PC-3 (cell line): ENCODE results near the gene LRRIQ4. TPM values are rescaled to one million over a fixed set of nuclear protein-coding genes. Genes with fewer than 3 reads are reported as not detected.

ENCODE experiments used
- ATAC-seq: fragments of 200-7000 bp; cut with Tn5 transposase; 2 replicates; pipeline ENCODE4 v1.9.1; 2020; ENCODE audit warnings: mild to moderate bottlenecking, moderate library complexity
- BruUV-seq: library from RNA; stranded (reverse); fragments of 400-500 nt; replicated peaks from 2 replicates; lab custom pipeline; 2021; lab: Mats Ljungman, UMichigan
- CTCF ChIA-PET: fragments of 300-600 bp; sonication (Branson Sonifier 250); formaldehyde crosslinking; loops from one replicate; lab custom pipeline; 2022; ENCODE audit warnings: antibody characterized with exemption; lab: Charles Lee
- POLR2A ChIA-PET: fragments of 300-600 bp; sonication (Branson Sonifier 250); formaldehyde crosslinking; loops from one replicate; lab custom pipeline; 2022; ENCODE audit warnings: antibody characterized with exemption; ENCODE audit not compliant: unreplicated experiment; lab: Charles Lee
- DNase-seq: peaks from one replicate; pipeline ENCODE4 v3.0.0-alpha.2; 2015
- H2AFZ ChIP-seq: fragments of 300-600 bp; sonication (generic); 2 replicates; pipeline ENCODE4 v1.6.0; 2016; ENCODE audit warnings: antibody characterized with exemption, low read length
- H3F3A ChIP-seq: fragments of 300-600 bp; sonication (generic); one replicate; pipeline ENCODE4 v1.6.0; 2017; ENCODE audit warnings: antibody characterized with exemption, low read length, control low read depth, mild to moderate bottlenecking; ENCODE audit not compliant: unreplicated experiment
- H3K27ac ChIP-seq: fragments of 300-600 bp; sonication (generic); 2 replicates; pipeline ENCODE4 v1.5.1; 2016; ENCODE audit warnings: mild to moderate bottlenecking, low read length
- H3K27me3 ChIP-seq: fragments of 300-600 bp; sonication (generic); 2 replicates; pipeline ENCODE4 v1.6.1; 2016; ENCODE audit warnings: low read length, mixed read lengths
- H3K36me3 ChIP-seq: fragments of 300-600 bp; sonication (generic); 2 replicates; pipeline ENCODE4 v1.6.1; 2016; ENCODE audit warnings: low read depth, mixed run types, low read length, mixed read lengths
- H3K4me1 ChIP-seq: fragments of 300-600 bp; sonication (generic); 2 replicates; pipeline ENCODE4 v1.5.1; 2016; ENCODE audit warnings: low read length; ENCODE audit not compliant: insufficient read depth
- H3K4me2 ChIP-seq: fragments of 300-600 bp; sonication (generic); 2 replicates; pipeline ENCODE4 v1.6.0; 2016; ENCODE audit warnings: low read length
- H3K4me3 ChIP-seq: fragments of 300-600 bp; sonication (generic); 2 replicates; pipeline ENCODE4 v1.5.1; 2016; ENCODE audit warnings: mild to moderate bottlenecking, low read length, mixed read lengths
- H3K79me2 ChIP-seq: fragments of 300-600 bp; sonication (generic); 2 replicates; pipeline ENCODE4 v1.6.1; 2017; ENCODE audit warnings: low read length, mixed read lengths
- H3K9ac ChIP-seq: fragments of 300-600 bp; sonication (generic); 2 replicates; pipeline ENCODE4 v1.6.0; 2016; ENCODE audit warnings: mild to moderate bottlenecking, low read length
- H3K9me2 ChIP-seq: fragments of 300-600 bp; sonication (generic); replicated peaks from 2 replicates; pipeline ENCODE4 v1.6.1; 2016; ENCODE audit warnings: mixed run types, low read length, mixed read lengths
- H3K9me3 ChIP-seq: fragments of 300-600 bp; sonication (generic); 2 replicates; pipeline ENCODE4 v1.6.1; 2016; ENCODE audit warnings: low read length, mixed read lengths
- H4K20me1 ChIP-seq: fragments of 300-600 bp; sonication (generic); 2 replicates; pipeline ENCODE4 v1.6.1; 2016; ENCODE audit warnings: low read length, mixed read lengths
- CTCF ChIP-seq: fragments of 300-600 bp; sonication (generic); conservative IDR thresholded peaks from 2 replicates; pipeline ENCODE4 v1.5.1; 2017; ENCODE audit warnings: antibody characterized with exemption, low read depth, mild to moderate bottlenecking, low read length
- EZH2 ChIP-seq: fragments of 300-600 bp; sonication (generic); IDR thresholded peaks from one replicate; pipeline ENCODE4 v1.6.1; 2017; ENCODE audit warnings: antibody characterized with exemption, mild to moderate bottlenecking, low read length; ENCODE audit not compliant: unreplicated experiment
- EZH2phosphoT487 ChIP-seq: fragments of 300-600 bp; sonication (generic); IDR thresholded peaks from 2 replicates; pipeline ENCODE4 v1.6.1; 2018; ENCODE audit warnings: mild to moderate bottlenecking, antibody characterized with exemption, low read length, borderline replicate concordance
- intact Hi-C: fragments of 100-400 bp; cut with micrococcal nuclease; formaldehyde crosslinking; loops from 2 replicates; pipeline ENCODE4 v1.9.0; 2023
- total RNA-seq: library from RNA; depleted of rRNA; stranded (reverse); fragments of >200 nt; gene quantifications from 2 replicates; pipeline ENCODE4 v1.2.3, GENCODE V29; 2014

Gene LRRIQ4
- total RNA-seq, 1 experiment from 2014 or later: not detected

GRCh38 chr3:169787120-169787519, 25.6 kb upstream of the LRRIQ4 start:
- DNase-seq: no peak

GRCh38 chr3:169787791-169788190, 24.9 kb upstream of the LRRIQ4 start:
- H3K9me3 ChIP-seq: no peaks in the 10 kb centered on the region
- ChIA-PET CTCF (no interaction called here), POLR2A (no interaction called here)
- H2AFZ ChIP-seq: no peak overlapping the region
- H3K4me1 ChIP-seq: no peaks in the 10 kb centered on the region
- H3F3A ChIP-seq: no peaks in the 10 kb centered on the region
- ATAC-seq (no peak), DNase-seq (no peak)
- no peaks in the 10 kb centered on the region for H3K9me2 ChIP-seq
- H3K4me3 ChIP-seq: no peak overlapping the region
- H3K27ac ChIP-seq: no peak overlapping the region
- no peaks in the 10 kb centered on the region for H3K79me2 ChIP-seq
- no peak overlapping the region for H3K4me2 ChIP-seq
- H3K9ac ChIP-seq: no peak overlapping the region
- no peaks in the 10 kb centered on the region for H3K27me3 ChIP-seq
- TF ChIP-seq CTCF (no peak), EZH2 (no peak), EZH2phosphoT487 (no peak)
- H3K36me3 ChIP-seq: peaks cover 51% of the 10 kb centered on the region
- H4K20me1 ChIP-seq: no peaks in the 10 kb centered on the region
- no TSS peak for BruUV-seq
- intact Hi-C loops: no loop called here

More at GRCh38 chr3:169787120-169787519, 25.6 kb upstream of the LRRIQ4 start:
- Histone ChIP-seq H4K20me1 (no peaks in the 10 kb centered on the region), H3K36me3 (peaks cover 55% of the 10 kb centered on the region), H3K9me2 (no peaks in the 10 kb centered on the region), H3K4me1 (no peaks in the 10 kb centered on the region), H3K9ac (no peak overlapping the region), H3K4me2 (no peak overlapping the region), H3K4me3 (no peak overlapping the region), H3K27me3 (no peaks in the 10 kb centered on the region), H2AFZ (no peak overlapping the region), H3K27ac (no peak overlapping the region), H3K9me3 (no peaks in the 10 kb centered on the region), H3K79me2 (no peaks in the 10 kb centered on the region), H3F3A (no peaks in the 10 kb centered on the region)
- no TSS peak for BruUV-seq
- ATAC-seq: no peak
- ChIA-PET POLR2A (no interaction called here), CTCF (no interaction called here)
- no peak for TF ChIP-seq EZH2phosphoT487
- TF ChIP-seq CTCF: no peak
- no peak for TF ChIP-seq EZH2
- intact Hi-C loops: no loop called here

- DNase-seq: no peak
- Histone ChIP-seq H3K4me1 (no peaks in the 10 kb centered on the region), H3K9me2 (no peaks in the 10 kb centered on the region), H3K9me3 (no peaks in the 10 kb centered on the region), H3K36me3 (peaks cover 37% of the 10 kb centered on the region), H3K4me2 (no peak overlapping the region), H3K9ac (no peak overlapping the region), H3K27me3 (no peaks in the 10 kb centered on the region), H3K79me2 (no peaks in the 10 kb centered on the region), H4K20me1 (no peaks in the 10 kb centered on the region), H3F3A (no peaks in the 10 kb centered on the region), H2AFZ (no peak overlapping the region), H3K4me3 (no peak overlapping the region), H3K27ac (no peak overlapping the region)
- no peak for ATAC-seq
- no TSS peak for BruUV-seq
- TF ChIP-seq CTCF: no peak
- no peak for TF ChIP-seq EZH2phosphoT487
- TF ChIP-seq EZH2: no peak
- ChIA-PET CTCF (no interaction called here), POLR2A (no interaction called here)
- intact Hi-C loops: loop anchor here (10.0 kb wide), 1 partner anchor 195 kb away; no protein-coding TSS in a partner anchor
Observed at GRCh38 chr3:169790219-169790618, 22.5 kb upstream of the LRRIQ4 start.
